ENCODE data around the gene VMP1. TPM values are rescaled to one million over a fixed set of nuclear protein-coding genes. Genes with fewer than 3 reads are reported as not detected.

The VMP1 gene
- total RNA-seq, 1 experiment from 2014 or later: 72.8 TPM

- no peak for ATAC-seq
- CTCF ChIA-PET: no interaction called here
- POLR2A ChIA-PET: no interaction called here
These were observed 106.8 kb downstream of the VMP1 start for GRCh38 chr17:59814276-59814675.

GRCh38 chr17:59814685-59815084 is 107.2 kb downstream of the VMP1 start:
- Mint-ChIP-seq H3K27ac (no peak overlapping the region; the same call in 1 of the 2 replicates), H3K9me3 (no peaks in the 10 kb centered on the region), H3K4me1 (no peaks in the 10 kb centered on the region), H3K4me3 (no peak overlapping the region), H3K27me3 (ENCODE audit: low read depth) (no peaks in the 10 kb centered on the region), H3K36me3 (peaks cover 17% of the 10 kb centered on the region)
- ChIA-PET POLR2A (no interaction called here), CTCF (no interaction called here)
- DNase-seq (ENCODE audit: low spot score) (no peak), ATAC-seq (no peak)
- TF ChIP-seq ZSCAN18 (CRISPR knock-in tag; IDR thresholded peaks at IDR 0.05) (no peak), SMAD4 (CRISPR knock-in tag; IDR thresholded peaks at IDR 0.05) (no peak), CREB1 (CRISPR knock-in tag; IDR thresholded peaks at IDR 0.05) (no peak), ZNF512 (CRISPR knock-in tag; IDR thresholded peaks at IDR 0.05; ENCODE audit: borderline replicate concordance) (no peak), ZNF219 (CRISPR knock-in tag; IDR thresholded peaks at IDR 0.05; ENCODE audit: borderline replicate concordance) (no peak), CTCF (IDR thresholded peaks at IDR 0.05) (no peak), ZNF425 (CRISPR knock-in tag; conservative IDR thresholded peaks at IDR 0.05) (no peak), FOXK1 (CRISPR knock-in tag; IDR thresholded peaks at IDR 0.05) (no peak), FOXJ3 (CRISPR knock-in tag; IDR thresholded peaks at IDR 0.05; ENCODE audit: borderline replicate concordance) (no peak), SOX15 (CRISPR knock-in tag; IDR thresholded peaks at IDR 0.05) (no peak), OVOL2 (CRISPR knock-in tag; IDR thresholded peaks at IDR 0.05; ENCODE audit: borderline replicate concordance) (no peak), USF2 (CRISPR knock-in tag; IDR thresholded peaks at IDR 0.05) (no peak)

More at GRCh38 chr17:59814276-59814675, 106.8 kb downstream of the VMP1 start:
- H3K27ac Mint-ChIP-seq: no peak overlapping the region; the same call in 1 of the 2 replicates
- TF ChIP-seq MLX (CRISPR knock-in tag; IDR thresholded peaks at IDR 0.05) (no peak), ELF4 (CRISPR knock-in tag; IDR thresholded peaks at IDR 0.05; ENCODE audit: low read depth) (no peak), CREB1 (CRISPR knock-in tag; IDR thresholded peaks at IDR 0.05) (no peak), NFYB (CRISPR knock-in tag; conservative IDR thresholded peaks at IDR 0.05; ENCODE audit: low read depth) (no peak), IRF2 (CRISPR knock-in tag; IDR thresholded peaks at IDR 0.05; ENCODE audit: borderline replicate concordance, low read depth) (no peak), ZMAT4 (CRISPR knock-in tag; IDR thresholded peaks at IDR 0.05) (no peak), JUN (CRISPR knock-in tag; IDR thresholded peaks at IDR 0.05) (no peak)
- H3K4me1 Mint-ChIP-seq: no peaks in the 10 kb centered on the region
- DNase-seq (ENCODE audit: low spot score): no peak
- H3K36me3 Mint-ChIP-seq: peaks cover 17% of the 10 kb centered on the region
- H3K4me3 Mint-ChIP-seq: no peak overlapping the region
- H3K27me3 Mint-ChIP-seq (ENCODE audit: low read depth): no peaks in the 10 kb centered on the region
- no peaks in the 10 kb centered on the region for H3K9me3 Mint-ChIP-seq

Measured in WTC11 (cell line).